Epithelial cell of esophagus (primary cell): ENCODE data around the gene TMEM108.

ENCODE experiments used
- DNase-seq: peaks from one replicate; pipeline ENCODE4 v3.0.0; 2010; ENCODE audit warnings: low read depth
- H3K4me3 ChIP-seq: 2 replicates; pipeline ENCODE4 v1.5.1; 2011; ENCODE audit warnings: mild to moderate bottlenecking, low read length, control low read depth
- TF ChIP-seq, protein P1 (sequence below): IDR thresholded peaks from 2 replicates; pipeline ENCODE4 v1.5.1; 2011; ENCODE audit warnings: low read depth, mild to moderate bottlenecking, low read length, control low read depth, inconsistent platforms; ENCODE audit not compliant: insufficient read depth; ENCODE audit errors: missing control alignments

TMEM108 gene

DNA sequence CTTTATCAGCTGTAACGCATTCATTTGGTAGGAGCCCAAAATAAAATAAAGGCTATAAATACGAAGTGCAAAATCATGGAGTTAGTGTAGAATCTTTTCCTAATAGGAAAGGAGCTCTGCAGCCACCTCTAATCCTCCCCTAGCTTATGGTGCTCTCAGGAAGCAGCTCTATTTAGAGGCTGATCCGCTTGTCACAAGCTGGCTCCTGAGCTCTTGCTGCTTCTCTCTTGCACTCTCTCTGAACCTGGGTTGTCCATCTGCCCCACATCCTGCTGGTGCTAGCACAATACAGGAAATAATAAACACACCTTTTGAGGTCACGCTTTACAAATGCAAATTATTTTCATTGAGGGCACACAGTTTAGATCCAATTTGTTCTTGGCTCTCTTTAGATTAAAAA is 324.3 kb downstream of the TMEM108 start:
- TF ChIP-seq, protein P1, sequence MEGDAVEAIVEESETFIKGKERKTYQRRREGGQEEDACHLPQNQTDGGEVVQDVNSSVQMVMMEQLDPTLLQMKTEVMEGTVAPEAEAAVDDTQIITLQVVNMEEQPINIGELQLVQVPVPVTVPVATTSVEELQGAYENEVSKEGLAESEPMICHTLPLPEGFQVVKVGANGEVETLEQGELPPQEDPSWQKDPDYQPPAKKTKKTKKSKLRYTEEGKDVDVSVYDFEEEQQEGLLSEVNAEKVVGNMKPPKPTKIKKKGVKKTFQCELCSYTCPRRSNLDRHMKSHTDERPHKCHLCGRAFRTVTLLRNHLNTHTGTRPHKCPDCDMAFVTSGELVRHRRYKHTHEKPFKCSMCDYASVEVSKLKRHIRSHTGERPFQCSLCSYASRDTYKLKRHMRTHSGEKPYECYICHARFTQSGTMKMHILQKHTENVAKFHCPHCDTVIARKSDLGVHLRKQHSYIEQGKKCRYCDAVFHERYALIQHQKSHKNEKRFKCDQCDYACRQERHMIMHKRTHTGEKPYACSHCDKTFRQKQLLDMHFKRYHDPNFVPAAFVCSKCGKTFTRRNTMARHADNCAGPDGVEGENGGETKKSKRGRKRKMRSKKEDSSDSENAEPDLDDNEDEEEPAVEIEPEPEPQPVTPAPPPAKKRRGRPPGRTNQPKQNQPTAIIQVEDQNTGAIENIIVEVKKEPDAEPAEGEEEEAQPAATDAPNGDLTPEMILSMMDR: no peak
- H3K4me3 ChIP-seq: no peak overlapping the region
- DNase-seq: no peak

- no peak overlapping the region for H3K4me3 ChIP-seq
- TF ChIP-seq, protein P1: no peak
- no peak for DNase-seq
Observed at GRCh38 chr3:133364704-133365103, 326.5 kb downstream of the TMEM108 start.

DNA sequence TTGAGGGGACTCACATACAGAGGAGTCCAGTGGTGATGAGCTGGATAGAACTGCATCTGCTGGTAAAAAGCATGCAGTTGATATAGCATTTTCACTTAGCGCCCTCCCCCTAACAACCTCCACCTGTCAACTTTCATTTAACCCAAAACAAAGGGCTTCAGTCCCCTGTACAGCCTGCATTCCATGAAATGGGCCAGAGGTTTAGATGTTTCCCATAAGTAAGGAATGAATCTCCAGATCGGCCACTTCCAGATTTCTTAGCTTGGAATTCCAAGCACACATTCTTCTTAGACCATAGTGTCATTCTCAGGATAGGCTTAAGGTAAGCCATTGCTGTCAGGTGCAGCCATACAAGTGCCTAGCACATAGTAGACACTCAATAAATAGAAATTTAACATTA is 328.7 kb downstream of the TMEM108 start:
- TF ChIP-seq, protein P1: no peak
- DNase-seq: no peak
- no peak overlapping the region for H3K4me3 ChIP-seq

DNA sequence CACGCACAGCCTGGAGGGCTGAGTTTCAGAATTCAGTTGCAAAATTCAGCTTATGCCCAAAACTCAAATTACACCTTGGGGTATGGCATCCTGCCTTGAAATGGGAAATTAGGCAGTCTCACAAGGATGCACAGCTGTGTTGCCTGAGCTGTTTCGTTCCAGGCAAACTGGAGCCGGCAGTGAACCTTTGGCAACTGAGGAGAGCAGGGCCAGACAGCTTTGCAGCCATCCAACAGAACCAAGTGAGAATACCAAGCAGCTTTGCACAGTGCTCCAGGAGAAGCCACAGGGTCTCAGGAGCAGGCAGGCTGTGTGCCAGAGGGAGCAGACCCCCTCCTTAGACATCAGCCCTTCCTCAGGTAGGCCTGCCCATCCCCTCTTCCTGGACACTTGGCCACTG is 329.2 kb downstream of the TMEM108 start:
- no peak overlapping the region for H3K4me3 ChIP-seq
- DNase-seq: no peak
- TF ChIP-seq, protein P1: no peak

DNA sequence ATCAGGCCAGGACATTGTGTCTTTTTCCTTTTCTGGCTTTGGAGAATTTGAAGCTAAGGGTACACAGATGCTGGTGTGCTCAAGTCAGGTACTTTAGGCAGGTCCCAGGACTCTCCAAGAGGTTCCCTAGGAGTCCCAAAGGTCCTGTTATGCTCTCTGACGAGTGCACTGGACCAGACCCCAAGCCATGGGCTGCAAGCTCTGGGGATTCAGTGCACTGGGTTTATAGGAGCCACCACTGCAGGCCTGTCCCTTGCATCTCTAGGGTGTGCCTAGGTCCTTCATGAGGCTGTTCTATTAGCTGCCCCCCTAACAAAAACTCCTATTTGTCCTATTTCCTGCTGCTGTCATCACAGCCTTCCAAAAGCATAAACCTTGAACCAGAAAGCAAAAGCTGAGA is 329.8 kb downstream of the TMEM108 start:
- no peak for DNase-seq
- TF ChIP-seq, protein P1: no peak
- H3K4me3 ChIP-seq: no peak overlapping the region

DNA sequence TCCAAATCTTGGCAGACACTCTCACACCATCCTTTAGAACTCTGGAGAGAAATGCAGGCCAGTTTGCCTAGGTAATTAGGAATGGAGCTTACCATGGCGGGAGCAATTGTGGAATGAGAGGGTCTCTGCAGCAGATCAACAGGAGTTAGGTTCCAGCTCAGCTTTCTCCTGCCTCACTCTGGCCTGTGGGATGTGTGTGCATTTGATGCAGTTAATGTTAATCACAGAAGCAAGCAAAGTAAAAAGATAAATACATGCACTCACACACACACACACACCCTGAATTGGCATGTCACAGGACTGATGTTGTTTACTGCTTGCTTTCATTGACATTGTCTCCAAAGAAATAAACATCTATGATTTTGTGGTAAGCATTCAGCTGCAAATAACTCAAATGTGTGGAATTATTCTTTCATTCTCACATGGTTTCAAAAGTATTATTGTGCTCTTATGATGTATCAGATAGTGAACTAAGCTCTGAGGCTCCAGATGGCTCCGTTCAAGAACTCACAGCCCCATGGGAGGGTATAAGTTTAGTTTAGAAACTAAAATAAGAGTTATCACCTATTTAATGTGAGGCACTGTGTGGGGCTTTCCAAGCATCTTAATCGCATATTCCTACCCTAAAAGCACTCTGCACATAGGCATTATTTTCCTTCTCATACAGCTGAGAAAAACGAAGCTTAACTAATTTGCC is 330.3 kb downstream of the TMEM108 start:
- no peak for DNase-seq
- TF ChIP-seq, protein P1: no peak
- no peak overlapping the region for H3K4me3 ChIP-seq

- TF ChIP-seq, protein P1: no peak
- H3K4me3 ChIP-seq: no peak overlapping the region
- DNase-seq: no peak
Observed at GRCh38 chr3:133369068-133369440, 330.9 kb downstream of the TMEM108 start.
